GM12892 (cell line): Measurements from ENCODE around the gene GDF11.

ENCODE experiments used
- POLR2A ChIP-seq: IDR thresholded peaks from 2 replicates; pipeline ENCODE4 v1.6.1; 2011; ENCODE audit warnings: low read depth, low read length, control low read depth
- POLR2AphosphoS5 ChIP-seq: IDR thresholded peaks from 2 replicates; pipeline ENCODE4 v1.6.1; 2011; ENCODE audit warnings: low read depth, low read length, control low read depth

- no peak for TF ChIP-seq POLR2A
- no peak for TF ChIP-seq POLR2AphosphoS5
Measured at GRCh38 chr12:55762646-55763045, 19.7 kb downstream of the GDF11 start.
